KOPT-K1 (cell line): Measurements from ENCODE around the gene TKFC.

Source experiments
- H3K27ac ChIP-seq: fragments of 200-600 bp; sonication (generic); 2 replicates; pipeline ENCODE4 v1.5.1; 2016; ENCODE audit warnings: antibody characterized with exemption, mild to moderate bottlenecking, low read depth, low read length; ENCODE audit not compliant: poor library complexity, severe bottlenecking
- H3K36me3 ChIP-seq: fragments of 200-600 bp; sonication (generic); 2 replicates; pipeline ENCODE4 v1.5.1; 2017; ENCODE audit warnings: antibody characterized with exemption, mild to moderate bottlenecking, low read length, moderate library complexity; ENCODE audit not compliant: insufficient read depth
- H3K9me3 ChIP-seq: fragments of 200-600 bp; sonication (generic); 2 replicates; pipeline ENCODE4 v1.5.1; 2017; ENCODE audit warnings: antibody characterized with exemption, low read length, mild to moderate bottlenecking; ENCODE audit not compliant: insufficient read depth, poor library complexity, severe bottlenecking

TKFC gene

DNA sequence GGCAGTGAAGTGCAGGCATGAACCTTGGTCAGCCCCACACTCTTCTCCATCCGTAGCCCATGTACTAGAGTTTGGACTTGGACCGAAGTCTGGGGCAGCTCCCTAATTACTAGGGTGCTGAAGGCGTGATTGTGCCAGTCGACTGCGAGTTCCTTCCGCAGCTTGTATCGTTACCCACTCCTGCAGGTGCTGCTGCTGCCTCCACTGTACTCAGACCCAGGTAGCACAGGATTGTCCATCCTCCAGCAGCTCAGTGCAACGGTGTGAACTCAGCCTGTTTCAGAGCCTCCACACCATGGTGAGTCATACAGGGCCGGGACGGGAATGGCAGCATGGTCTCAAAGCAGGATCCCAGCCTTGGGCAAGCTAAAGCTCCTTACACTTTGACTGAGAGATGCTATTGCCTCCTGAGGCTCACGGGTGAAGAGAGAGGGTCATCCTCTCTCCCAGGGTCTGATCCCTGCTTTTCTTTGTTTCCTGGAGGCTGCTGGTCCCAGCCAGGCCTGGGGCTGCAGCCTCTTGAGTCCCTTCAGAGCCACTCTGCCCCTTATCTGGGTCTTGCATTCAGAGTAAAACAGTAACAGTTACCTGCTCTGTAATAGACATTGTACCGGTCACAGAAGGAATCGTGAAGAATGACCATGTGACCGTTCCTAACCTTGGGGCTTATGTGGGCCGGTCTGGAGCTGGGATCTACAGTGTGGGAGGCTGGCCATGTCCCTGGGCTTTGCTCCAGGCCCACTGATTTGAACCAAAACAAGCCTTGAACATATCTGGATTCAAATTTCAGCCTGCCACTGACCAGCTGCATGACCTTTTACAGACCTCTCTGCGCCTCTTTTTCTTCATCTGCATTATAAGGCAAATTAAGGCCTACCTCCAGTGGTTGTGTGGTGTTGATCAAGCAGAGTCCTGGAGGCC is 1.7 kb downstream of the TKFC start:
- H3K27ac ChIP-seq, result peak overlapping the region; percentile 84
- H3K36me3 ChIP-seq, result peaks cover 18% of the 10 kb centered on the region
- H3K9me3 ChIP-seq, result no peaks in the 10 kb centered on the region

DNA sequence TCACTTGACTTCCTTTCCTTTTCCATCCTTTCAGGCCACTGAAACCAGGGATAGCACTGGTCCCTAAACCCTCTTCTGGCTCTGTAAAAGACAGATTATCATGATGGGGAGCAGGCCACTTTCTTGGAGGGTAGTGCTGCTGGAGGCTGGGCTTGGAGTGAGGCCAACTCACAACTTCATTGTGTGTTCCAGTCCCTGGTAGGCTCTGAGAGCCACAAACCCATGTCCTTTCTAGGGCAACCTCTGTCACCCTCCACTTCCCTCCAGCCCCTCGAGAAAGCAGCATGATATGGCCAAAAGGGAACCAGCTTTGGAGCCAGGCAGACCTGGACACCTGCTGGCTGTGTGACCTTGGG is 2.3 kb downstream of the TKFC start:
- Histone ChIP-seq H3K27ac (peak overlapping the region; percentile 84), H3K36me3 (peaks cover 12% of the 10 kb centered on the region), H3K9me3 (no peaks in the 10 kb centered on the region)

DNA sequence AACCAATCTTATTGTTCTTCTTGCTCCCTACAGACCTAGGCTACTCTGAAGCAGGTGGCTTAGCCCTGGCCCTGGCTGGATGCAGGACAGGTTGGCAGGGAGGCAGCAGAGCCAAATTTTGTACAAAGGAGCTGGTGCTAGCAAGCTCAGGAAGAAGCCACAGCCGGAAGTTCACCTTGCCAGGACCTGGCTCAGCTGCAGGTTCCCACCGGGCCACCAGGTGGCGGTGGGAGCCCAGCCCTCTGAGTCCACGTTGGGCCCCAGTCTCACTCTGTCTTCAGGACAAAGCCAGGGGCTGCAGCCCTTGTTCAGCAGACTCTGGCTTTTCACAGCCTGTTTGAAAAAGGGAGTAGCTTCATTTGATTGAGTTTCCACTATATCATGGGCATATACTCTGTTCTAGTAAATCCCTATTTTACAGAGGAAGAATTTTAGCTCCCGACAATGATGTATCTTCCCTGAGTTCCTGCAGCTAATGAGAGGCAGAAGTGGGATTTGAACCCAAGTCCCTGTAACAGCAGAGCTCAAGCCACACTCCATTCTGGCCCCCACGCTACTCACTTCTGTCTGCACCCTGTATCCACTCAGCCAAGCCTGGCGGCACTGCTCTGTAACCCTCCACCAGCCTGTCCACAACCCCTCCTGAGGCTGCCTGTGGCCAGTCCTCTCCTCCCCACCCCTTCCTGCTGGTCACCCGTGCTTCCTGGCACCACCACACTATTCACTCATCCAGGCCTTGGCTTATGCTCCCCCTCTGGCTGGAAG is 3.3 kb downstream of the TKFC start:
- H3K9me3 ChIP-seq, result no peaks in the 10 kb centered on the region
- H3K27ac ChIP-seq, result peak overlapping the region; percentile 84
- H3K36me3 ChIP-seq, result peaks cover 2% of the 10 kb centered on the region

DNA sequence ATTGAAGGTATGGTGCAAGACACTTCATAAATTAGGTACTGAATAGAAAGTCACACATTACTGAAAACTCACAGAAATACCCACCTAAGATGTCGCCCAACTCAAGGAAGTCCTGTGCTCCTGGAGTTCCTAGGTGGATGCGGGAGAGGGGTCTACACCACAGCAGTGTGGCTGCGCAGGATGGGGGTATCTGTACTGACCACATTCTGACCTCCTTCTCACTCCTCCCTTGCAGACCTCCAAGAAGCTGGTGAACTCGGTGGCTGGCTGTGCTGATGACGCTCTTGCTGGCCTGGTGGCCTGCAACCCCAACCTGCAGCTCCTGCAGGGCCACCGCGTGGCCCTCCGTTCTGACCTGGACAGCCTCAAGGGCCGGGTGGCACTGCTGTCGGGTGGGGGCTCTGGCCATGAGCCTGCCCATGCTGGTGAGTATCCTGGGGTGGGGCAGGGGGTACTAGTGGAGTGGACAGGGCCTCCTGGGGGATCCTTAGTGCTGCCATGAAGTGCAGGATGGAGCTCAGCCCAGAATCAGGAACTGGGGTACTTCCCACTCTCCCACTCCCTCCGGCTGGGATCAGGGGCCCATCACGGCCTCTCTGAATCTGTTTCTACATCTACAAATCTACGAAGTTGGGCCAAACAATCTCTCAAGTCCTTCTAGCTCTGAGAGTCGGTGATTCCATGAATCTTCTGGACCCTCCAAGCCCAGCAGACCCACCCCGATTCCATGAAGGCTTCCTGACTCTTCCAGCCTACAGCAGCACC is 4.9 kb downstream of the TKFC start:
- Histone ChIP-seq H3K27ac (no peak overlapping the region), H3K9me3 (no peaks in the 10 kb centered on the region), H3K36me3 (peaks cover 4% of the 10 kb centered on the region; the same call in 1 of the 2 replicates)

DNA sequence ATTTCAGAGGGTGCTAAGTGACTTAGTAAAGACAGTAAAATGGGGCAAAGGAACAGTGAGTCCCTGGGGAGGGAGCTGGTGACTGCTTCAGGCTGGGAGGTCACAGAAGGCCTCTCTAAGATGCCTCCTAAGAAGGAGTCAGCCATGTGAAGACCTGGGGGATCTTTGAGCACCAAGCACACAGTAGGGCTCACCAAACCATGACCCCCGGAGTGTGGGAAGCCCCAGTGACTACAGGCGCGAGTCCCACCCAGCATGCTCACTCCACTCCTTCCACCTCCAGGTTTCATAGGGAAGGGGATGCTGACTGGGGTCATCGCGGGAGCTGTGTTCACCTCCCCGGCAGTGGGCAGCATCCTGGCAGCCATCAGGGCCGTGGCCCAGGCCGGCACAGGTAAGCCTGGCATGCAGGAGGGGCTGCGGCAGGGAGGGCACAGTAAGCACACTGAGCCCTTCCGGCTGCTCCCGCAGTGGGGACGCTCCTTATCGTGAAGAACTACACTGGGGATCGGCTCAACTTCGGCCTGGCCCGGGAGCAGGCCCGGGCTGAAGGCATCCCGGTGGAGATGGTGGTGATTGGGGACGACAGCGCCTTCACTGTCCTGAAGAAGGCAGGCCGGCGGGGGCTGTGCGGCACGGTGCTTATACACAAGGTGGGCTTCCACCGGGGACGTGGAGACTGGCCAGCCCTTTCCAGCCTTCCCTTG is 5.9 kb downstream of the TKFC start:
- peaks cover 4% of the 10 kb centered on the region; the same call in 1 of the 2 replicates for H3K36me3 ChIP-seq
- no peaks in the 10 kb centered on the region for H3K9me3 ChIP-seq
- no peak overlapping the region for H3K27ac ChIP-seq

DNA sequence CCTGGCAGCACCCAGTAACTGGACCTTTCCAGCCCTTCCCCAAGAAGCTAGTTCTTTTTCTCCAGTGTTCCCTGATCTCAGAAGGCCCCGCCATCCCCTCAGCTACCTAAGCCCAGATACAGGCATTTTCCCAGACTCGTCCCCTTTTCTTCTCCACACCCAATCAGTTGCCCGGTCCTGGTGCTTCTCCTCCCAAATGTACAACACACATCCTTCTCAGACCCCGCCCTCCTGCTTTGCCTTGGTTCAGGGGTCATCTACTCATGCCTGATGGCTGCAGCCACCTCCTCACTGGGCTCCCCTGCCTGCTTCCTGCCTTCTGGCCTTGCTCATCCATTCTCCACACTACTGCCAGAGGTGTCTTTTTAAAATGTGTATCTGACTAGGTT is 6.5 kb downstream of the TKFC start:
- Histone ChIP-seq H3K9me3 (no peaks in the 10 kb centered on the region), H3K27ac (no peak overlapping the region), H3K36me3 (peaks cover 4% of the 10 kb centered on the region; the same call in 1 of the 2 replicates)

DNA sequence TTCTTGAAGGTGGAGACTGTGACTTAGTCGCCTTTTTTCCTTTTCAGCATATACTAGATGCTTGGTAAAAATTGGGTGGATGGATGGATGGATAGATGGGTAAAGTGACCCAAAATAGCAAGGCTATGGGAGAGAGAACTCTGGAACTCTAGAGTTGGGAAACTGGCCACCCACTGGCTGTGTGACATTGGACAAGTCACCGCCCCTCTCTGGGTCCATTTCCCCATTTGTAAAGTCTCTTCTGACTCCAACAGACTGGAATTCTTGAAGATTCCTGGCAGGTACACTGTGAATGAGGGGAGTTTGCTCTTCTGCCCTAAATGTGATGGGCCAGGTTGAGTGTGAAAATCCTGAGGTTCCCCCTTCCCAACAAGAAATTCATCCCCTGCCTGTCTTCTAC is 8.0 kb downstream of the TKFC start:
- peaks cover 4% of the 10 kb centered on the region; the same call in 1 of the 2 replicates for H3K36me3 ChIP-seq
- H3K27ac ChIP-seq, result no peak overlapping the region
- H3K9me3 ChIP-seq, result no peaks in the 10 kb centered on the region

DNA sequence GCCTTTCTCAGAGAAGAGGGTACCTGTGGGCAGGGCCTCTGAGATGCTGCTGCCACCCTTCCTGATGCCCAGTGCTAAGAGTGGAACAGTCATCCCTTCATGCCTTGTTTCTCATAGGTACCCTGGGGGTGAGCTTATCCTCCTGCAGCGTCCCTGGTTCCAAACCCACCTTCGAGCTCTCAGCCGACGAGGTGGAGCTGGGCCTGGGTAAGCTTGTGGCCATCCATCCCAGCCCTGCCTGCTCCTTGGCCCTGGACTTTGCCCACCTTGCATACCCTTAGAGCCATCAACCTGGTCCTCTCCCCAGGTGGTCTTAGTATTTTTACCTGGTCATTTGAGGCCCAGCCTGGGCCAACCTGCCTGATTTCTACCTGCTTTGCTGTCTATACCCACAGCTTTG is 8.7 kb downstream of the TKFC start:
- no peaks in the 10 kb centered on the region for H3K9me3 ChIP-seq
- no peak overlapping the region for H3K27ac ChIP-seq
- H3K36me3 ChIP-seq, result peaks cover 4% of the 10 kb centered on the region; the same call in 1 of the 2 replicates

DNA sequence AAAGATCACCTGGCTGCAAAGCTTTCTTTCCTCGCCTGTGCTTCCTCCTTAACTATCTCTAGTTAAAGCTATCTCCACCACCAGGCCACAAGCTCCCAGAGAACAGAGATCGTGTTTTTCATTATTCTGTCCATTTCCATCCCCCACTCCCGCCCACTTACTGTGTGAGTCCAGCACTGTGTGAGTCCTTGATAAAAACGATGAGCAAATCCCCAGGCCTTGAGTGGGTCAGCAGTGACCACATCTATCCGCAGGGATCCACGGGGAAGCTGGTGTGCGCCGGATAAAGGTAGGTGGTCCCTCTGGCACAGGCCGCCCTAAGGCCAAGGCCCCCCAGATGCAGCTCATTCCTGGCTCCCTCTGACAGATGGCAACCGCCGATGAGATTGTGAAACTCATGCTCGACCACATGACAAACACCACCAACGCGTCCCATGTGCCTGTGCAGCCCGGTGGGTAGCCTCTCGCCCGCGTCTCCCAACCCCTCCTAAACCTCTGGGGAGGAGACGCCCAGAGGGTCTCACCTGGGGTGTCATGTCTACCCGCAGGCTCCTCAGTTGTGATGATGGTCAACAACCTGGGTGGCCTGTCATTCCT is 9.3 kb downstream of the TKFC start:
- Histone ChIP-seq H3K27ac (no peak overlapping the region), H3K36me3 (peaks cover 4% of the 10 kb centered on the region; the same call in 1 of the 2 replicates), H3K9me3 (no peaks in the 10 kb centered on the region)

DNA sequence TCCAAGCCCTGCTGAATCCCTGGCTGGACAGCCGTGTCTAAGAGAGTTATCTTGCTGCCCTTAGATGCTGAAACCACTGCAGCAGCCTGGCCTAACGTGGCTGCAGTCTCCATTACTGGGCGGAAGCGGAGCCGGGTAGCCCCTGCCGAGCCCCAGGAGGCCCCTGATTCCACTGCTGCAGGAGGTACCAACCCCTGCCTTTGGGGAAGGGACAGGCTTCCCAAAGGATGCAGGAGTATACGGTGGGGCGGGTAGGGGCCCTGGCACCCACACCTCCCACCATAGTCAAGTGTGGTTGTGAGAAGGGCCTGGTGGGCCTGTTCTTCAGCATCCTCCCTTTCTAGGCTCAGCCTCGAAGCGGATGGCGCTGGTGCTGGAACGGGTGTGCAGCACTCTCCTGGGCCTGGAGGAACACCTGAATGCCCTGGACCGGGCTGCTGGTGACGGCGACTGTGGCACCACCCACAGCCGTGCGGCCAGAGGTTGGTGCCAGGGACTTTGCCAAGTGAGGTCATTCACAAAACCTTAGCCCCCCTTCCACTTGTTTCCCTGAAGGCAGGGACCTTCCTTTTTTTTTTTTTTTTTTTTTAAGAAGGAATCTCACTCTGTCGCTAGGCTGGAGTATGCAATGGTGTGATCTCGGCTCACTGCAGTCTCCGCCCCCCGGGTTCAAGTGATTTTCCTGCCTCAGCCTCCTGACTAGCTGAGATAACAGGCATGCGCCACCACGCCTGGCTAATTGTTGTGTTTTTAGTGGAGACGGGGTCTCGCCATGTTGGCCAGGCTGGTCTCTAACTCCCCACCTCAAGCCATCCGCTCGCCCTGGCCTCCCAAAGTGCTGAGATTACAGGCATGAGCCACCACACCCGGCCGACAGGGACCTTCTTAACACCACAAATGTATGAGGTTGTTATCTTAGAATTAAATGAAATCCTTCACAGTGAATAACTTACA is 11.0 kb downstream of the TKFC start:
- H3K9me3 ChIP-seq, result no peaks in the 10 kb centered on the region
- no peak overlapping the region for H3K27ac ChIP-seq
- H3K36me3 ChIP-seq, result peaks cover 20% of the 10 kb centered on the region; the same call in 1 of the 2 replicates

DNA sequence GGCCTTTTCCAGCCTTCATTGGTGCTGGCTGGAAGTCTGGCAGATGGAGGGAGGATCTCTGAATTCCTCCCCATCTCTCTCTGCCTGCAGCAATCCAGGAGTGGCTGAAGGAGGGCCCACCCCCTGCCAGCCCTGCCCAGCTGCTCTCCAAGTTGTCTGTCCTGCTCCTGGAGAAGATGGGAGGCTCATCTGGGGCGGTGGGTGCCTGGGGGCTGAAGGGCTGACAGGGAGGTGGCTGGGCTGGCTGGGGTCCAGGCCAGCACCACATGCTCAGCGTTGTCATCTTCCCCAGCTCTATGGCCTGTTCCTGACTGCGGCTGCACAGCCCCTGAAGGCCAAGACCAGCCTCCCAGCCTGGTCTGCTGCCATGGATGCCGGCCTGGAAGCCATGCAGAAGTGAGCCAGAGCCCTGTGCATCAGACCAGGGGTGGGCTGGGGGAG is 12.2 kb downstream of the TKFC start:
- Histone ChIP-seq H3K36me3 (peaks cover 32% of the 10 kb centered on the region; the same call in 1 of the 2 replicates), H3K9me3 (no peaks in the 10 kb centered on the region), H3K27ac (no peak overlapping the region)

DNA sequence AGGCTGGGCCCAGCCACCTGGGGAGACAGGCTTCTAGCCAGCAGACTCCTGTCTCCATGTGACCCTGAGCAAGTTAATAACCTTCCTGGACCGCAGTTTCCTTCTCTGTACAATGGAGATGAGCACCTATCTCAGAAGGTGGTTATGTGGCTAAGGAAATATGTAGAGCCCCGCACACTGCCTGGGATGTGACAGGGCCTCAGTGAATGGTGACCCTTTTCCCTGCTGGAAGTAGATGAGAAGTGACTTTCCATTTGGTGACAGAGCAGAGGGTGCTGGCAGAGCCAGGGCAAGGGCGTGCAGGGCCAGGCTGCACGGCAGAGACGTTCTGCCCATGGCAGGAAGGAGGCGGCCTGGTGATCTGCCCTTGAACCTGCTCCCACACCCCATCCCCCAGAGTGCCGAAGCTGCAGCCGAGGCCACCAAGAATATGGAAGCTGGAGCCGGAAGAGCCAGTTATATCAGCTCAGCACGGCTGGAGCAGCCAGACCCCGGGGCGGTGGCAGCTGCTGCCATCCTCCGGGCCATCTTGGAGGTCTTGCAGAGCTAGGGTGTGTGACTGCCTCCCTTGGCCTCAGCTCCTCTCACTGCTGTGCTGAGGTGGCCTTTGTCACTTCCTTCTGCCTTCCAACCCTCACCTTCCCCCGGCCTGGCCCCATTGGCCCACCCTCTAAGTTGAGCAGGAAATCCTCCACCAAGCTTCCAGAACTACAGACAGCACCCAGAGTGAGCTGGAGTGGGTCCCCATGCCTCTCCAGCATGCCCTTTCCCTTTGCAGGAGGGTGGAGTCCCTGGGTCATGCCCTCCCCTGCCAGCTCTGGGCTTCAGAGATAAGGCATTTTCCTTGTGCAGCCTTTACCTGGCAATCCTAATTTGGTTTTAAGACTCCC is 13.2 kb downstream of the TKFC start:
- peaks cover 41% of the 10 kb centered on the region; the same call in 1 of the 2 replicates for H3K36me3 ChIP-seq
- no peak overlapping the region for H3K27ac ChIP-seq
- no peaks in the 10 kb centered on the region for H3K9me3 ChIP-seq
